Measurements from ENCODE around the gene SHISA8.

Gene SHISA8

GRCh38 chr22:41915786-41916493 lies 1.1 kb upstream of the SHISA8 start:
- in situ Hi-C loops (cut with MboI; ENCODE audit: low sequenced_read_pairs): no loop called here

- in situ Hi-C loops (cut with MboI; ENCODE audit: low sequenced_read_pairs): no loop called here
Observed at GRCh38 chr22:41914611-41915034, 251 bp downstream of the SHISA8 start.

GRCh38 chr22:41913842-41914534 lies 886 bp downstream of the SHISA8 start:
- in situ Hi-C loops (cut with MboI; ENCODE audit: low sequenced_read_pairs): no loop called here

- in situ Hi-C loops (cut with MboI; ENCODE audit: low sequenced_read_pairs): no loop called here
Observed at GRCh38 chr22:41913040-41913719, 1.7 kb downstream of the SHISA8 start.

- in situ Hi-C loops (cut with MboI; ENCODE audit: low sequenced_read_pairs): no loop called here
Observed at GRCh38 chr22:41912338-41913039, 2.4 kb downstream of the SHISA8 start.

GRCh38 chr22:41911001-41911611 lies 3.8 kb downstream of the SHISA8 start:
- in situ Hi-C loops (cut with MboI; ENCODE audit: low sequenced_read_pairs): no loop called here

GRCh38 chr22:41910050-41911000 lies 4.5 kb downstream of the SHISA8 start:
- in situ Hi-C loops (cut with MboI; ENCODE audit: low sequenced_read_pairs): no loop called here

GRCh38 chr22:41909310-41910049 lies 5.4 kb downstream of the SHISA8 start:
- in situ Hi-C loops (cut with MboI; ENCODE audit: low sequenced_read_pairs): no loop called here

- in situ Hi-C loops (cut with MboI; ENCODE audit: low sequenced_read_pairs): no loop called here
Observed at GRCh38 chr22:41908411-41909309, 6.2 kb downstream of the SHISA8 start.

GRCh38 chr22:41907436-41908401 lies 7.2 kb downstream of the SHISA8 start:
- in situ Hi-C loops (cut with MboI; ENCODE audit: low sequenced_read_pairs): no loop called here

- in situ Hi-C loops (cut with MboI; ENCODE audit: low sequenced_read_pairs): no loop called here
Observed at GRCh38 chr22:41906822-41907221, 8.1 kb downstream of the SHISA8 start.

- in situ Hi-C loops (cut with MboI; ENCODE audit: low sequenced_read_pairs): no loop called here
Observed at GRCh38 chr22:41905411-41906202, 9.3 kb downstream of the SHISA8 start.

- in situ Hi-C loops (cut with MboI; ENCODE audit: low sequenced_read_pairs): no loop called here
Observed at GRCh38 chr22:41904450-41905410, 10.1 kb downstream of the SHISA8 start.

GRCh38 chr22:41902932-41903421 lies 11.9 kb downstream of the SHISA8 start:
- in situ Hi-C loops (cut with MboI; ENCODE audit: low sequenced_read_pairs): no loop called here

- in situ Hi-C loops (cut with MboI; ENCODE audit: low sequenced_read_pairs): no loop called here
Observed at GRCh38 chr22:41902016-41902415, 12.9 kb downstream of the SHISA8 start.
